HEK293 (cell line): Measurements from ENCODE around the gene FAM221B.

Experiments used
- CTCF ChIA-PET: fragments of 350-600 bp; formaldehyde crosslinking; extraction: SDS; loops from one replicate; lab custom pipeline; 2021; ENCODE audit warnings: antibody characterized with exemption; lab: Yijun Ruan, JAX
- POLR2A ChIA-PET: fragments of 300-600 bp; formaldehyde crosslinking; extraction: SDS; loops from one replicate; lab custom pipeline; 2020; ENCODE audit warnings: antibody characterized with exemption, inconsistent platforms; lab: Yijun Ruan, JAX
- H3K27ac ChIP-seq: fragments of 200-500 bp; sonication (Bioruptor generic); 2 replicates; pipeline ENCODE4 v1.5.1; 2014; ENCODE audit warnings: low read depth, low read length, control low read depth, inconsistent platforms; ENCODE audit errors: extremely low read depth
- H3K36me3 ChIP-seq, 2 experiments: fragments of 200-500 bp in 1 of 2; sonication (Bioruptor generic) in 1 of 2; 1 replicate in 1 of 2; 2 replicates in 1 of 2; pipeline ENCODE4 v1.5.1; 2014 to 2017; ENCODE audit warnings: inconsistent platforms in 2 of 2, low read length in 2 of 2; ENCODE audit not compliant: control insufficient read depth in 2 of 2, insufficient read depth in 1 of 2
- H3K4me1 ChIP-seq: fragments of 200-500 bp; sonication (Bioruptor generic); 2 replicates; pipeline ENCODE4 v1.5.1; 2014; ENCODE audit warnings: mild to moderate bottlenecking, low read length, inconsistent platforms; ENCODE audit not compliant: control insufficient read depth, insufficient read depth
- H3K4me3 ChIP-seq: 2 replicates; pipeline ENCODE4 v1.5.1; 2011; ENCODE audit warnings: low read depth, mild to moderate bottlenecking, control low read depth, low read length, moderate library complexity
- H3K9me3 ChIP-seq: fragments of 200-500 bp; sonication (Bioruptor generic); 2 replicates; pipeline ENCODE4 v1.5.1; 2014; ENCODE audit warnings: low read depth, low read length, inconsistent platforms; ENCODE audit not compliant: control insufficient read depth, insufficient read depth
- BCL11A ChIP-seq: fragments of 450-650 bp; formaldehyde crosslinking; IDR thresholded peaks from 2 replicates; pipeline ENCODE4 v1.5.1; 2016; ENCODE audit warnings: low read depth, missing biosample characterization, missing genetic modification characterization
- BCL11B ChIP-seq: fragments of 450-650 bp; formaldehyde crosslinking; IDR thresholded peaks from 2 replicates; pipeline ENCODE4 v1.5.1; 2016; ENCODE audit warnings: low read depth, missing biosample characterization, missing genetic modification characterization
- CTCF ChIP-seq: fragments of 450-650 bp; formaldehyde crosslinking; IDR thresholded peaks from 2 replicates; pipeline ENCODE4 v1.5.1; 2016; ENCODE audit warnings: missing biosample characterization, missing genetic modification characterization
- GLI4 ChIP-seq: fragments of 450-650 bp; formaldehyde crosslinking; IDR thresholded peaks from 2 replicates; pipeline ENCODE4 v1.5.1; 2016; ENCODE audit warnings: missing biosample characterization, missing genetic modification characterization
- IKZF3 ChIP-seq: fragments of 450-650 bp; IDR thresholded peaks from 2 replicates; pipeline ENCODE4 v1.5.0; 2018; ENCODE audit warnings: missing biosample characterization, mild to moderate bottlenecking, missing genetic modification characterization, moderate library complexity
- PRDM1 ChIP-seq: fragments of 450-650 bp; formaldehyde crosslinking; IDR thresholded peaks from 2 replicates; pipeline ENCODE4; 2016; ENCODE audit warnings: missing biosample characterization, missing genetic modification characterization
- SP7 ChIP-seq: fragments of 450-650 bp; formaldehyde crosslinking; IDR thresholded peaks from 2 replicates; pipeline ENCODE4 v1.5.1; 2016; ENCODE audit warnings: missing biosample characterization, missing genetic modification characterization
- ZBTB17 ChIP-seq: fragments of 450-650 bp; formaldehyde crosslinking; IDR thresholded peaks from 2 replicates; pipeline ENCODE4 v1.5.1; 2016; ENCODE audit warnings: missing biosample characterization, missing genetic modification characterization
- ZBTB20 ChIP-seq: fragments of 450-650 bp; formaldehyde crosslinking; IDR thresholded peaks from 2 replicates; pipeline ENCODE4 v1.5.1; 2016; ENCODE audit warnings: missing biosample characterization, missing genetic modification characterization
- ZBTB21 ChIP-seq: fragments of 450-650 bp; formaldehyde crosslinking; IDR thresholded peaks from 2 replicates; pipeline ENCODE4 v1.5.1; 2017; ENCODE audit warnings: missing biosample characterization, missing genetic modification characterization
- ZBTB48 ChIP-seq: fragments of 450-650 bp; formaldehyde crosslinking; IDR thresholded peaks from 2 replicates; pipeline ENCODE4 v1.5.1; 2016; ENCODE audit warnings: missing biosample characterization, missing genetic modification characterization
- ZIC2 ChIP-seq: fragments of 450-650 bp; formaldehyde crosslinking; IDR thresholded peaks from 2 replicates; pipeline ENCODE4 v1.5.1; 2016; ENCODE audit warnings: missing biosample characterization, missing genetic modification characterization
- ZNF121 ChIP-seq: fragments of 450-650 bp; formaldehyde crosslinking; IDR thresholded peaks from 2 replicates; pipeline ENCODE4 v1.5.1; 2016; ENCODE audit warnings: missing biosample characterization, missing genetic modification characterization
- ZNF157 ChIP-seq: fragments of 450-650 bp; formaldehyde crosslinking; IDR thresholded peaks from 2 replicates; pipeline ENCODE4 v1.5.1; 2016; ENCODE audit warnings: missing biosample characterization, missing genetic modification characterization
- ZNF2 ChIP-seq: fragments of 450-650 bp; formaldehyde crosslinking; IDR thresholded peaks from 2 replicates; pipeline ENCODE4 v1.5.1; 2016; ENCODE audit warnings: missing biosample characterization, missing genetic modification characterization
- ZNF335 ChIP-seq: fragments of 450-650 bp; formaldehyde crosslinking; conservative IDR thresholded peaks from 2 replicates; pipeline ENCODE4 v1.5.1; 2016; ENCODE audit warnings: missing biosample characterization, missing genetic modification characterization
- ZNF366 ChIP-seq: fragments of 450-650 bp; formaldehyde crosslinking; conservative IDR thresholded peaks from 2 replicates; pipeline ENCODE4 v1.5.1; 2016; ENCODE audit warnings: missing biosample characterization, missing genetic modification characterization
- ZNF404 ChIP-seq: fragments of 450-650 bp; formaldehyde crosslinking; IDR thresholded peaks from 2 replicates; pipeline ENCODE4 v1.5.1; 2017; ENCODE audit warnings: missing biosample characterization, missing genetic modification characterization
- ZNF514 ChIP-seq: fragments of 450-650 bp; formaldehyde crosslinking; IDR thresholded peaks from 2 replicates; pipeline ENCODE4 v1.5.1; 2016; ENCODE audit warnings: missing biosample characterization, missing genetic modification characterization
- ZNF600 ChIP-seq: fragments of 450-650 bp; formaldehyde crosslinking; IDR thresholded peaks from 2 replicates; pipeline ENCODE4 v1.5.1; 2016; ENCODE audit warnings: missing biosample characterization, missing genetic modification characterization
- ZNF610 ChIP-seq: fragments of 450-650 bp; formaldehyde crosslinking; IDR thresholded peaks from 2 replicates; pipeline ENCODE4 v1.5.1; 2016; ENCODE audit warnings: missing biosample characterization, missing genetic modification characterization, borderline replicate concordance
- ZNF629 ChIP-seq: fragments of 450-650 bp; formaldehyde crosslinking; IDR thresholded peaks from 2 replicates; pipeline ENCODE4 v1.5.1; 2017; ENCODE audit warnings: missing biosample characterization, missing genetic modification characterization
- ZNF707 ChIP-seq: fragments of 450-650 bp; formaldehyde crosslinking; IDR thresholded peaks from 2 replicates; pipeline ENCODE4 v1.5.1; 2016; ENCODE audit warnings: missing biosample characterization, missing genetic modification characterization
- ZNF76 ChIP-seq: fragments of 450-650 bp; formaldehyde crosslinking; IDR thresholded peaks from 2 replicates; pipeline ENCODE4; 2016; ENCODE audit warnings: low read depth, missing biosample characterization, missing genetic modification characterization, borderline replicate concordance
- TF ChIP-seq, protein P1 (sequence below): fragments of 450-650 bp; formaldehyde crosslinking; conservative IDR thresholded peaks from 2 replicates; pipeline ENCODE4 v1.5.1; 2016; ENCODE audit warnings: low read depth, missing biosample characterization, missing genetic modification characterization
- TF ChIP-seq, protein P2 (sequence below): fragments of 450-650 bp; formaldehyde crosslinking; conservative IDR thresholded peaks from 2 replicates; pipeline ENCODE4 v1.5.1; 2016; ENCODE audit warnings: low read depth, missing biosample characterization, missing genetic modification characterization
- TF ChIP-seq, protein P3 (sequence below): sonication (generic); formaldehyde crosslinking; IDR thresholded peaks from 2 replicates; pipeline ENCODE4 v1.8.1; 2022; ENCODE audit warnings: mild to moderate bottlenecking, moderate library complexity, missing genetic modification reagents

The FAM221B gene

DNA sequence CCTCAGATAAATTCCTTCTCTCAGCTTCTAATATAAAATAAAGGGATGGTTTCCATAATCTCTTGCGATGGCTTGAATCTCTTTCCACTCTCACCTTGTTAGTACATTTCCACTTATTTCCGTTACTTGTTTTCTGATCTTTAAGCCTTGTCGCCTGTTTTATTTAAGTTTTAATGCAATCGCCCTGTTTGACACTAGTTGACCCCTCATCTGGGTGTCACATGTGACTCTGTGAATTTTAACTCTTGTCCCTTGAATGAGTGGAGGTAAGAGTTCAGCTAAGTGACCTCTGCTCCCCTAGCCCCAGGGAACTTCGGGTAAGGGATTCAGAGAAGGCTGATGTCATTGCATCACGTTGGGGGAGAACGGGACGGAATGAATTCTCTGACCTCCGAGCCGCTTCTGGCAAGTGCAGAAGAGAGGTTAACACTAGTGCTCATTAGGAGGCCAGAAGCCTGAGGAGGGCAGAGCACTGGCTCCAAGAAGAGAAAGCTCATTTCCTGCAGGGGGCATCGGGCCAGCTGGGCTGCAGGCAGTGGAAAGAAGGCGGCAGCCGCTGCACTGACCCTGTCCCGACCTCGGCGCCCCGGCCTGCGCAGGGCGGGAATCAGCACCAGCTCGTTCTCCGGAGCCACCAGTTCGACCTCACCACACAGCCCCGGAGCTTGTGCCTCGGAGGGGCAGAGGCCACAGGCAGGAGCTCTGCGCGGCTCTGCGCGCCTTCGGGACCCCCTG lies 14.3 kb downstream of the FAM221B start:
- ChIA-PET CTCF (interaction anchor here (0.6 to 4.3 kb wide), 16 partner anchors 8 to 140 kb away, joined by 3 to 46 read pairs (median 6); partner anchors contain the start of gene CREB3), POLR2A (interaction anchor here (0.7 to 3.1 kb wide), 13 partner anchors 11 to 376 kb away, joined by 3 to 13 read pairs (median 4); partner anchors contain the start of genes ARHGEF39, CCDC107, CLTA and FAM221B)
- Histone ChIP-seq H3K27ac (peak overlapping the region; percentile 78), H3K36me3 (peaks cover 0 to 12% of the 10 kb centered on the region in 2 experiments; a peak in 1 of 3 replicates), H3K9me3 (no peaks in the 10 kb centered on the region), H3K4me1 (no peaks in the 10 kb centered on the region), H3K4me3 (peak overlapping the region; percentile 76)
- TF ChIP-seq ZNF707 (tag by site-specific recombination) (no peak), GLI4 (tag by site-specific recombination) (no peak), ZNF629 (tag by site-specific recombination) (peak; percentile 31; the same call in 1 of the 2 replicates), ZNF514 (no peak), BCL11A (tag by site-specific recombination) (0 out of 2 replicates have a peak, but pooled peaks have one; percentile 17), ZBTB17 (peak; percentile 81), ZNF366 (tag by site-specific recombination) (0 out of 2 replicates have a peak, but pooled peaks have one; percentile 54), ZNF121 (tag by site-specific recombination) (no peak), ZNF76 (tag by site-specific recombination) (peak; percentile 69; the same call in 1 of the 2 replicates), ZNF600 (0 out of 2 replicates have a peak, but pooled peaks have one; percentile 19), ZNF404 (tag by site-specific recombination) (no peak), ZIC2 (peak; percentile 21; the same call in 1 of the 2 replicates), ZNF157 (tag by site-specific recombination) (no peak), CTCF (tag by site-specific recombination) (peak; percentile 57), IKZF3 (tag by site-specific recombination) (0 out of 2 replicates have a peak, but pooled peaks have one; percentile 13), ZBTB20 (tag by site-specific recombination) (peak; percentile 94), ZNF2 (tag by site-specific recombination) (no peak), PRDM1 (tag by site-specific recombination) (peak; percentile 37; the same call in 1 of the 2 replicates), SP7 (tag by site-specific recombination) (peak; percentile 17), BCL11B (tag by site-specific recombination) (0 out of 2 replicates have a peak, but pooled peaks have one; percentile 21), ZBTB48 (tag by site-specific recombination) (peak; percentile 77), ZBTB21 (no peak), ZNF335 (peak; percentile 8), ZNF610 (tag by site-specific recombination) (no peak)
- TF ChIP-seq, protein P1, sequence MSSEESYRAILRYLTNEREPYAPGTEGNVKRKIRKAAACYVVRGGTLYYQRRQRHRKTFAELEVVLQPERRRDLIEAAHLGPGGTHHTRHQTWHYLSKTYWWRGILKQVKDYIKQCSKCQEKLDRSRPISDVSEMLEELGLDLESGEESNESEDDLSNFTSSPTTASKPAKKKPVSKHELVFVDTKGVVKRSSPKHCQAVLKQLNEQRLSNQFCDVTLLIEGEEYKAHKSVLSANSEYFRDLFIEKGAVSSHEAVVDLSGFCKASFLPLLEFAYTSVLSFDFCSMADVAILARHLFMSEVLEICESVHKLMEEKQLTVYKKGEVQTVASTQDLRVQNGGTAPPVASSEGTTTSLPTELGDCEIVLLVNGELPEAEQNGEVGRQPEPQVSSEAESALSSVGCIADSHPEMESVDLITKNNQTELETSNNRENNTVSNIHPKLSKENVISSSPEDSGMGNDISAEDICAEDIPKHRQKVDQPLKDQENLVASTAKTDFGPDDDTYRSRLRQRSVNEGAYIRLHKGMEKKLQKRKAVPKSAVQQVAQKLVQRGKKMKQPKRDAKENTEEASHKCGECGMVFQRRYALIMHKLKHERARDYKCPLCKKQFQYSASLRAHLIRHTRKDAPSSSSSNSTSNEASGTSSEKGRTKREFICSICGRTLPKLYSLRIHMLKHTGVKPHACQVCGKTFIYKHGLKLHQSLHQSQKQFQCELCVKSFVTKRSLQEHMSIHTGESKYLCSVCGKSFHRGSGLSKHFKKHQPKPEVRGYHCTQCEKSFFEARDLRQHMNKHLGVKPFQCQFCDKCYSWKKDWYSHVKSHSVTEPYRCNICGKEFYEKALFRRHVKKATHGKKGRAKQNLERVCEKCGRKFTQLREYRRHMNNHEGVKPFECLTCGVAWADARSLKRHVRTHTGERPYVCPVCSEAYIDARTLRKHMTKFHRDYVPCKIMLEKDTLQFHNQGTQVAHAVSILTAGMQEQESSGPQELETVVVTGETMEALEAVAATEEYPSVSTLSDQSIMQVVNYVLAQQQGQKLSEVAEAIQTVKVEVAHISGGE (tag by site-specific recombination), result no peak
- TF ChIP-seq, protein P2, sequence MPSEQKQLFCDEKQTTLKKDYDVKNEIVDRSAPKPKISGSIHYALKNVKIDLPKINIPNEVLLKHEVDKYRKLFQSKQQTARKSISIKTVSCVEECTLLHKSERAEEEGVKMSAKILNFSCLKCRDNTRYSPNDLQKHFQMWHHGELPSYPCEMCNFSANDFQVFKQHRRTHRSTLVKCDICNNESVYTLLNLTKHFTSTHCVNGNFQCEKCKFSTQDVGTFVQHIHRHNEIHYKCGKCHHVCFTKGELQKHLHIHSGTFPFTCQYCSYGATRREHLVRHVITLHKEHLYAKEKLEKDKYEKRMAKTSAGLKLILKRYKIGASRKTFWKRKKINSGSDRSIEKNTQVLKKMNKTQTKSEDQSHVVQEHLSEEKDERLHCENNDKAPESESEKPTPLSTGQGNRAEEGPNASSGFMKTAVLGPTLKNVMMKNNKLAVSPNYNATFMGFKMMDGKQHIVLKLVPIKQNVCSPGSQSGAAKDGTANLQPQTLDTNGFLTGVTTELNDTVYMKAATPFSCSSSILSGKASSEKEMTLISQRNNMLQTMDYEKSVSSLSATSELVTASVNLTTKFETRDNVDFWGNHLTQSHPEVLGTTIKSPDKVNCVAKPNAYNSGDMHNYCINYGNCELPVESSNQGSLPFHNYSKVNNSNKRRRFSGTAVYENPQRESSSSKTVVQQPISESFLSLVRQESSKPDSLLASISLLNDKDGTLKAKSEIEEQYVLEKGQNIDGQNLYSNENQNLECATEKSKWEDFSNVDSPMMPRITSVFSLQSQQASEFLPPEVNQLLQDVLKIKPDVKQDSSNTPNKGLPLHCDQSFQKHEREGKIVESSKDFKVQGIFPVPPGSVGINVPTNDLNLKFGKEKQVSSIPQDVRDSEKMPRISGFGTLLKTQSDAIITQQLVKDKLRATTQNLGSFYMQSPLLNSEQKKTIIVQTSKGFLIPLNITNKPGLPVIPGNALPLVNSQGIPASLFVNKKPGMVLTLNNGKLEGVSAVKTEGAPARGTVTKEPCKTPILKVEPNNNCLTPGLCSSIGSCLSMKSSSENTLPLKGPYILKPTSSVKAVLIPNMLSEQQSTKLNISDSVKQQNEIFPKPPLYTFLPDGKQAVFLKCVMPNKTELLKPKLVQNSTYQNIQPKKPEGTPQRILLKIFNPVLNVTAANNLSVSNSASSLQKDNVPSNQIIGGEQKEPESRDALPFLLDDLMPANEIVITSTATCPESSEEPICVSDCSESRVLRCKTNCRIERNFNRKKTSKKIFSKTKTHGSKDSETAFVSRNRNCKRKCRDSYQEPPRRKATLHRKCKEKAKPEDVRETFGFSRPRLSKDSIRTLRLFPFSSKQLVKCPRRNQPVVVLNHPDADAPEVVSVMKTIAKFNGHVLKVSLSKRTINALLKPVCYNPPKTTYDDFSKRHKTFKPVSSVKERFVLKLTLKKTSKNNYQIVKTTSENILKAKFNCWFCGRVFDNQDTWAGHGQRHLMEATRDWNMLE (tag by site-specific recombination), result no peak
- TF ChIP-seq, protein P3, sequence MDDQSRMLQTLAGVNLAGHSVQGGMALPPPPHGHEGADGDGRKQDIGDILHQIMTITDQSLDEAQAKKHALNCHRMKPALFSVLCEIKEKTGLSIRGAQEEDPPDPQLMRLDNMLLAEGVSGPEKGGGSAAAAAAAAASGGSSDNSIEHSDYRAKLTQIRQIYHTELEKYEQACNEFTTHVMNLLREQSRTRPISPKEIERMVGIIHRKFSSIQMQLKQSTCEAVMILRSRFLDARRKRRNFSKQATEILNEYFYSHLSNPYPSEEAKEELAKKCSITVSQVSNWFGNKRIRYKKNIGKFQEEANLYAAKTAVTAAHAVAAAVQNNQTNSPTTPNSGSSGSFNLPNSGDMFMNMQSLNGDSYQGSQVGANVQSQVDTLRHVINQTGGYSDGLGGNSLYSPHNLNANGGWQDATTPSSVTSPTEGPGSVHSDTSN (CRISPR knock-in tag), result no peak
